ENCODE results near the gene CCDC50.

CCDC50 gene

DNA sequence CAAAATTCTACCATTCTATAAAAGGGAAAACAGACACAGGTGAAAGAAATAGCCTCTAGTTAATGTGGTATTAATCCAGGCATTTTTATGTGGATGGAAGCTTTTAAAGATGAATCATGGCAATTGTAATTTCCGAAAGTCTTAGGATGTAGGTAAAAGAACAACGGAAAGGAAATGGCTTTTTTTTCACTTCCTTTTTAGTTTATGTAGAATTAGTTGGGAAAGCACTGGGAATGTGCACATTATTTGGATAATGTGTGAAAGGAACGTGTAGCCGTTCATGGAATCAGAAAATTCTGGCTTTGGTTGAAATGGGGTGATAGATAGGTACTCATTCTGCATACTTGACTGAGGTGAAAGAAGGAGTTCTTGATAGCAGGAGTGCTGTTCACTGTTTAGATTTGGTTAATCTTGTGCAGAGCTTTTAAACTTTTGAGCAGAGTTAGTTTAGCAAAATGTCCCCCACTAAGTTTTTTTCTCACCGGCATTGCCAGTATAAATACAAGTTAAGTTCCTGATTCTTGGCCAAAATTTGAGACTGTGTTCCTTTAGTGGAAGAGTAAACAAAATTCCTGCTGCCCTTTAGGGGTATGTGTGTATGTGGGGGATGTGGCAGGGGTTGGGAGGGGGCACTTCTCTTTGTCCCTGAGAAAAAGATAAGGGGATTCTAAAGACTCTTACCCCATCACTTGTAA lies 21.3 kb downstream of the CCDC50 start:
- no peak for DNase-seq

DNA sequence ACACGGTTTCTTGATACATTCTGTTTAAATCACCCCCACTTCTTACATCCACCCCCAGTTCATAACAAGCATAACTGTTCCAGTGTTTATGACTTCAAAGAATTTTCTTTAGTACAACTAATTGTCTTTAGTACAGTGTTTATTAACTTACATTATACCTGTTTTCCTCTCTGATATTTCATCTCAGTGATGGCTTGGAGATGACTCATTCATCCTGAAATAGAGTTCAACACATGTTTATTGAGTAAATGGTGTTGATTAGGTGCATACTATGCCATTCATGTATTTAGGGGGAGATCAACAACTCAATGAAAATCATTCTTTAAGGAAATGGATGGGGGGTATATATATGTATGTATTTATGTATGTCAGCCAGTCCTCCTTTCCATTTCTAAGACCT lies 22.8 kb downstream of the CCDC50 start:
- DNase-seq, result no peak

DNA sequence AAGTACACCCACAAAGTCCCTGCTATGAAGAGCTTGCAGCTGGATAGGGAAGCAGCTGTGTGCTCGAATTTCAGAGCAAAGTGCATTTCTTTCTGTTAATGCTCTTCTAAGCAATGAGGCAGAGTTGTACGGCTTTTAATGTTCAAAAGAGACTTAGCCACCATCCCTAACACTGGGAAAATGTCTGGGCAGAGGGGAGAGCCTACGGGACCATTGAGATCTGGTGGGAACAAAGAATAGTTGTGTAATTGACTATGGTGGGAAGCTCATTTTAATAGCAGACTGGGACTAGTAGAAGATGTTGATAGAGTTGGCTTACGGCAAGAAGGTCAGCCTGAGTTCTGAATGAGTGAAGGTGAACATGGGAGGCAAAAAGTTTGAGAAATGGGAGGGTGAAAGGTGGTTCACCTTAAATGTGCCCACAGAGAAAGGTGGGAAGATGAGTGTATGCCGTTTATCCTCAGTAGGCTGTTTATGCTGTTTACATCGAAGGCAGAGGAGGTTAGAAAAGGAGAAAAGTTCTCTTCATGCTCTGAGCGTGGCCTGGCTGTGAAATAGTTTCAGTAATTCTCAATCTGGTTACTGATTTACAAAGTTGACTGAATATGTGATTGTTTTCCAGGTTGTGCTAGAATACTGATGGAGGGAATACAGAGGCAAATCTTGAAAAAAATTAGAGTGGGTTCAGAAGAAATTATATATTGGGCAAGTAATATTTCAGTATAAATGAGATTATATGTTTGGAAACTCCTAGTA lies 24.0 kb downstream of the CCDC50 start:
- no peak for DNase-seq

DNA sequence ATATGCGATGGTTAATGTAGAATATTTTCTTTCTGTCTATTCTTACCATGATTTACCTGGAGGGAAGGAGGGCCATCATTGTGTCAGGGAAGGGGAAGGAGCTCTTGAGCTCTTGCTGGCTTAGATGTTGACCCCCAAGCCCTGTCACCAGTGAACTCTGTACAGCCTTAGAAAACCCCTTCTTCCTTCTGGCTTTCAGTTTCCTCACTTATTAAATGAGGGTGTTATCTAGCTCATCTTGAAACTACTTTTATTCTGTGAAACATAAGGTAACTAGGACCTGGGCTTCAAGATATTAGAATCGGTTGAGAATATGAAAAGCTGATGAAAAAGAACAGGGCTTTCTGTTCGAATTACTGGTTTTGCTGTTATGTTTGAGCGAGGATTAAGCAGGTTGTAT lies 26.2 kb downstream of the CCDC50 start:
- no peak for DNase-seq

DNA sequence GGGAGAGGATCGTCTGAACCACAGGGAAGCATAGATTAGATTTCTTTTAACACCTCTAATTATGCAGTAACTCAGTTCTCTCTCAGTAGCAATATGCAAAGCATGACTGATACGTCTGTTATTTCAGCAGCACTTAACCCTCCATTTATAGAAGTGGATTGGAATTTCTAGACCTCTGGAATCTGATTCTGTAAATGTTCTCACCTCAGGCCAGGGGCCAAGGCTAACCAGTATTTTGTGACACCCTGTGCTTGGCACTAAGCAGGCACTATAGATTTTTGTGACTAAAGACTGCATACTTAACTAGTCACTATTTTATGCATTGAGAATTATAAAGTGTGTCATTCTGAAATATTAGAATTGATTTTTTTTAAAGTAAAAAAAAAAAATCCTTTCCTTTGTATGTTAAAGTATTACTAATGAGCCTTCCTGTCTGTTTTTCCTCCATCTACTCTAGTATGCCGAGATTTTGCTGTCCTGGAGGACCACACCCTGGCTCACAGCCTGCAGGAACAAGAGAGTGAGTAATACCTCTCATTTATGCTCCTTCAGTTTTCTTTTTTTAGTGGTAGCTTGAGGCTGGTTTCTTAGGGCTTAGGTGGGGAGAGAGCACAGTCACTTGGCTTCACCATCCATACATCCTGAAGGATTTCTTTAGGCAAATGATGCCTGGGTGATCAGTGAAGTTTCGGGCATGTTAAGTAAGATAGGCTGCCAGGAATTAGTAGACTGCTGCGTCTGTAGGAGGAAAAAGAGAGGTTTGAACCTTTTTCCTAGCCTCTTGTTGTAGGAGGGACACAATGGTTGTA lies 27.6 kb downstream of the CCDC50 start:
- no peak for DNase-seq

DNA sequence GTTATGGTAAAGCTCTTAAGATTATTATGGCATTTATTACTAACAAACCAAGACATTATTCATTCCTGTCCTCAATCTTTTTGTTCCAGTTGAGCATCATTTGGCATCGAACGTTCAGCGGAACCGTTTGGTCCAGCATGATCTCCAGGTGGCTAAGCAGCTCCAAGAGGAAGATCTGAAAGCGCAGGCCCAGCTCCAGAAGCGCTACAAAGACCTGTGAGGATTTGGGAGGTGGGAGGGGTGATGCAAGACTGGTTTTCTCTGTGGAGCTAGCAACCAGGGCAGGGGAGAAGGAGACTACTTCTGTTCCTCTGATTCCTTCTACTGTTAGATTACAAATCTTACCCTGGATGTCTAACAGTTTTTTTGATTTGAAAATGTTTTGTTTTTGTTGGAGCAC lies 28.7 kb downstream of the CCDC50 start:
- no peak for DNase-seq

DNA sequence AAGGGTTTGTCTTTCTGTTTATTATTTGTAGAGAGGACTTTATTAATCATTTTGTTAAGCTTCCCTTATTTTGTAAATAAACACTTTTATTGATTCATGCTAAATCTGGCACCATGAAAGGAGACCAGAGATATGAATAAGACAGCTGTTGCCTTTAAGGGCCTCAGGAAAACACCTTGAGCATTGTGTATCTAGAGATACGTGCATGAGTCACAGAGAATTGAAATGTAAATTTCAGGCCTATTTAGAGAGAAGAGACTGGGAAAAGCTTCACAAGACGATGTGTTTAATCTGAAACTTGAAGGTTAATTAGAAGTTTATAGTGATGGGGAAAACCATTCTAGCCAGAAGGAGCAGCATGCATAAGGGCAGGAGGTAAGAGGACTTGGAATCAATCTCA lies 29.7 kb downstream of the CCDC50 start:
- no peak for DNase-seq

DNA sequence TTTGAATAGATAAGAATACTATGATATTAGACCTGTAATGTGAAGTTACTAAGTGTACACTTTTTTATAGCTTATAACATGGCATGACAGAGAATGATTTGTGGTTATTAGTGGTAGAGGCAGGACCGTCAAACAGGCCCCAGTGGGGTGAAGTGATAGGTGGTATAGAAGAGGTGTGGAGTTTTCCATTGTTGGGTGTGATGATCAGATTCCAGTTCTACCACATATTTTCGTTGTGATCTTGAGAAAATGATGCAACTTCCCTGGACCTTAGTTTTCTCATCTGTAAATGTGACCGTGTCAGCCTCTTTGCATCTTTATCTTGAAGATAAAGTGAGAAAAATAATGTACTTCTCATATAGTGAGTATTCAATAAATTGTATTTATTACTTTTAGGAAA lies 31.4 kb downstream of the CCDC50 start:
- DNase-seq, result no peak

DNA sequence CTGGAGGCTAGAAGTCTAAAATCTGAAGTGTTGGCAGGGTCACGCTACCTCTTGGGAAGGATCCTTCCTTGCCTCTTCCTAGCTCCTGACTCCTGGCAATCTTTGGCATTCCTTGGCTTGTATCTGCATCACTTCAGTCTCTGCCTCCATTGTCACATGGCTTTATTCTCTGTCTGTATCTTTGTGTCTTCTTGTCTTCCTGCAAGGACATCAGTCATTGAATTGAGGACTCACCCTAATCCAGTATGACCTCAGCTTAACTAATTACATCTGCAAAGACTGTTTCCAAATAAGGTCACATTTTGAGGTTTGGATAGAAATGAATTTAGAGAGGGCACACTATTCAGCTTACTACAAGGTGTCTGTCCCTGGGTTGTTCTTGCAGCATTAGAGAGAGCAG lies 32.3 kb downstream of the CCDC50 start:
- no peak for DNase-seq

DNA sequence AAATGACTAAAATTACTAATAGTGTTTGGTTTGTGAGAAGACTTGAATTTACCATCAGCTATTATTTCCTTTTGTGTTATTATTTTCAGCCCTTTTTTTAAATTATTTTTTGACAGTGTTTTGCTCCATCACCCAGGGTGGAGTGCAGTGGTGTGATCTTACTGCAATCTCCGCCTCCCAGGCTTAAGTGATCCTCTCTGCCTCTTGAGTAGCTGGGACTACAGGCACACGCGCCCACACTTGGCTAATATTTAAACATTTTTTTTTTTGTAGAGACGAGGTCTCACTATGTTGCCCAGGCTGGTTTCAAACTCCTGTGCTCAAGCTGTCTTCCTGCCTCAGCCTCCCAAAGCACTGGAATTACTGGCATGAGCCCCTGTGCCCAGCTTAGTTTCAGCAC lies 32.8 kb downstream of the CCDC50 start:
- no peak for DNase-seq

DNA sequence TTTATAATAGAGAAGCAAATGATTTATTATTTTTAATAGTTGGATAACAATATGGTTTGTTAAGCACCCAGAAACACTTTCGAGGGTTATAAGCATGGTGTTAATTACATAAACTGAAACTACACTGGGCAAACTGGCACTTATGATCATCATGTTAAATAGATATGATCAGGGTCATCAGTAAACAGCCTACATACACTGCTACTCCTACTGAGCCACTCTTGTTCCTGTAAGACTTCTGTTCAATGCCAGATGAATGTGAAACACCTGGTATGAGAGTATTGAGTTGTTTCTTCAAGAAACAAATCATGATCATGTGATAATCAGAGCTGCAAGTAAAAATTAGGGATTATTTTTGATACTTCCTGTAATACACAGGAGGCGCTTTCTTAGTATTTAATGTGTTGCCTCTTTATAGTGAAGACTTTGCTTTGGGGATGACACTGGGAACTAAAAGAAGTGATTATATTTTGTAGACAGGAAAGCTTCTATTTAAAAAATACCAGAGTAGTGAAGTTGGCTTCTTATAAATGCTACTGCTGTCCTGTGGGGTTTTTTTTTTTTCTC lies 33.4 kb downstream of the CCDC50 start:
- no peak for DNase-seq

DNA sequence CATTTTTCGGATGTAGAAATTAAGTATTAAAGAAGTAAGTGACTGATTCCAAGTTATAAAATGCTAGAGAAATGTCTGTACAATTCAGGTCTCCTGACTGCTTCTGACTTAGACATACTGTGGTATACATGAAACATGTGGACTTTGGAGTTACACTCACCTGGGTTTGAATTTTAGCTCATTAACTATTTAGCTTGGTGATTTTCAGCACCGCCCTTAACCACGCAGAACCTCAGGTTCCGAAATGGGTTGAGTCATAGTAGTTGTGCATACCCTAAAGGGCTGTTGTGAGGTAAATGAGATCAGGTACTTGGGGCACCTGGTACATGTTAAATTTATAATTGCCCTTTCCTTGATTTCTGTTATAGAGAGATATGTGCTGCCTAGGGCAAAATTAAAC lies 34.0 kb downstream of the CCDC50 start:
- no peak for DNase-seq

DNA sequence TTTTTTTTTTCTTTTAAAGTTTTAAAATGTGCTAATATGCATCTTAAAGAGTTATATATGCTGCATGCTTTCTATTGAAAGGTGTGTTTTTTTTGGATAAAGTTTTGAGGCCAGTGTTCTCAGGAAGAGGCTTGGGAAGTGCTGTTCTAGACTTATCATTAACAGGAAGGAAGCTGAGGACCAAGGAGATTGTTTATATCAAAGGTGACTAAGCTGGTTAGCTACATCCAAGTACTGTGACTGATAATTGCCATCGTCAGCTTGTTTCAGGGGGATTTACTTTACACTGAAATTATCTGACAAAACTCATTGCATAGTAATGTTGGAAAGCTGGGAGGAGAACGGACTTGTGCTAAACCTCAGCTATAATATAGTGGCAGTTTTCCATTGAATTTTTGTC lies 37.5 kb downstream of the CCDC50 start:
- no peak for DNase-seq

DNA sequence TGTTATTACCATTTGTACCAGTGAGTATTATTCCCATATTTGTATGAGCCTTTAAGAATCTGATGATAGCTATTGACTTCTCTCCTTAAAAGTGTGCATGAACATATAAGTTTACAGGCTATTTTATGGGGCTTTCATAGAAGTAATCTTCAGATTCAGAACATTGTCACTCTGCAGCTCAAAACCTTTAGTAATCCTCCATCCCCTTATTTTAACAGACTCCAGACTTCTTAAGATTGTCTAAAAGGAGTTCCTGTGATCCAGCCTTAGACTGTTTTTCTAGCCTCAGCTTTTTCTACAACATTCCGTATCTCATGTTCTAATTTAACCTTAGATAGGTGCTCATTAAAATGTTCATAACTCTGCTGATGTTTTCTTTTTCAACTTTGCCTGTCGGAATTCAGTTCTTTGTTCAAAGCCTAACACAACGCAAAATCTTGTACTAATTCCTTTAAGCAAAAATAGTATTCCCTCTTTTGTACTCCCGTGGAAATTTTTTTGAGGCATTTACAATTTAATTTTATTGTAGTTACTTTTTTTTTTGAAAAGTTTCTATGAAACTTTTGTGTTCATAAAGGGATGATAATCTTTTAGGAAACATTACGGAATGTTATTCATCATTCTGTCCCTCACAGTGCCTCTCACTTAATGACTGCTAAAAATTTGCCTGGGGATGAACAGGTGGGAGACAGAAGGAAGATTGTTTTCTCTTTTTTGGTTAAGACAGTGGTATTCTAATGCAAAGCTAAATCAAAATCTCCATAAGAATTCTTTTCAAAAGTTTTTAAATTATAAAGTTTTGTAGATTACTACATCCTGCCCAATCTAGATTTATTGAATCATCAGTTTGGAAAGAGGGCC lies 39.8 kb downstream of the CCDC50 start:
- DNase-seq, result no peak

DNA sequence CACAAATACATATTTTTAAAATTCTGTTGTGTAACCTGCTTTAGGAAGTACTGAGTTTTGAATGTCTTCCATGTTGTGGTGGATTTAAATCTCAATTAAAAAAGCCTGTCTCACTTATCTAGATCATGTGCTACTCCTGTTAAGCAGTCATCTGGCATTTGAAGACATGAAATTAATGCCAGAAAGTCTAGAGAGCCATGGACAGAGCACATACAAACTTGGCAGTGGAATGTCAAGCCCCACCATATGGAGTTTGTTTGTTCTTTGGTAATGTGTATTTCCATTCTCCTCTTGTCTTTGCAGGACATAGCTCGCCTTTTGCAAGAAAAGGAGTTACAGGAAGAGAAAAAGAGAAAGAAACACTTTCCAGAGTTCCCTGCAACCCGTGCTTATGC lies 40.4 kb downstream of the CCDC50 start:
- DNase-seq, result no peak

DNA sequence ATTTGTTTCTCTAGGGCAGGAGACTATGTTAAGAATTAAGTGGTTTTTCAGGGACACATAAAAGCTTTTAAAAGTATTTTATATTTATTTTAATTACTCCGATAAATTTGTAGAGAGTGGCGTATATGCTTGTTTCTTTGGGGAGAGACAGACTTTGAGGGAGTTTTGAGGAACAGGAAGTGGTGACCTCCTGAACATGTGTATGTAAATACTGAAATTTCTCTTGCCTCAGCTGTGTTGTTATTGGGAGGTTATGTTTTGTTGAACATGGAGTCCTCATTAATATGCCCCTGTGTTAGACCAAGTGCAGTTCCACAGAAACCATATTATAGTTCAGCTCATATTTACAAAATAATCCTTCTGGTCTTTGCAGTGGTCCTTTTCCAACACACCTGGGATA lies 42.9 kb downstream of the CCDC50 start:
- DNase-seq, result no peak

DNA sequence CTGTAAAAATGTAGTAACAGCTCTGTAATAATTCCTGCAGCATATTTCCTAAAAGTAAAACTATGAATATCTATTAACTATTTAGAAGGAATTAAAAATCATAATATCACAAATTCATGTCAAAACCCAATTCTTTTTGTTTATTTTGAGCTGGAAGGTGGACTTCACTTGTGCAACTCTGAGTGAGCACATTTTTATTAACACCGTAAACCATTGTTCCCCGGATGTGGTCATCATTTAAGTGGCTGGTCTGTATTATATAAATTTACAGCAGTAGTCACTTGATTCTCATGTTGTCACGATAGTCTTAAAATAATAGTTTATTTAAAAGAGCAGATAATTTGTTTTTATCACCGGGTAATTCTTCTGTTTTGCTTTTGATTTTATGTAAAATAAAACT lies 44.1 kb downstream of the CCDC50 start:
- DNase-seq, result no peak

DNA sequence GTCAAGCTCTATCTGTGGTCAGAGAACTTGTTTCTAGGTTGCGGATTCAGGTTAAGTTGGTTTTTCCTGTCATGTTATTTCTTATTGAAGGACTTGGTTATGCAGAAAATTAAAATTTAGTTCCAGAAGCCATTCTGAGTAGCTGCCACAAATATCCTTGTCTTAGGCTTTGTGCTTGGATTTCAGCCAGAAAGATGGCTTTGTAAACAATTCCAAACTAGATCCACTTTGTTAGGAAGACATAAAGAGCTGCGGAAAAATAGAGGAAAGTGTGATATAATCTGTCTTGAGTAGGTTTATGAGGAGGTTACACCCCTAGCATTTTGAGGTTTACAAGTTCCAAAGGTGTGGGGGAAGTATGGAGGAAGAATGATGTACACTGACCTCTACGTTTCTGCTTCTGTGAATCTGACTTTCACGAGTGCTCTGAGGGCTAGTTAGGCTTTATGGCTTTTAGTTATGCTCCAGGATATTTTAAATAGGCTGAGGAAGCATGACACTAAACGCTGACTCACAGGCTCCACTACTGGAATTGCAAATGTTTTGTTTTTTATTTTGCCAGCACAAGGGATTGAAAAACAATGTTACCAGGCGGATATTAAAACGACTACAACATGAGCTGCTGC lies 47.4 kb downstream of the CCDC50 start:
- no peak for DNase-seq

DNA sequence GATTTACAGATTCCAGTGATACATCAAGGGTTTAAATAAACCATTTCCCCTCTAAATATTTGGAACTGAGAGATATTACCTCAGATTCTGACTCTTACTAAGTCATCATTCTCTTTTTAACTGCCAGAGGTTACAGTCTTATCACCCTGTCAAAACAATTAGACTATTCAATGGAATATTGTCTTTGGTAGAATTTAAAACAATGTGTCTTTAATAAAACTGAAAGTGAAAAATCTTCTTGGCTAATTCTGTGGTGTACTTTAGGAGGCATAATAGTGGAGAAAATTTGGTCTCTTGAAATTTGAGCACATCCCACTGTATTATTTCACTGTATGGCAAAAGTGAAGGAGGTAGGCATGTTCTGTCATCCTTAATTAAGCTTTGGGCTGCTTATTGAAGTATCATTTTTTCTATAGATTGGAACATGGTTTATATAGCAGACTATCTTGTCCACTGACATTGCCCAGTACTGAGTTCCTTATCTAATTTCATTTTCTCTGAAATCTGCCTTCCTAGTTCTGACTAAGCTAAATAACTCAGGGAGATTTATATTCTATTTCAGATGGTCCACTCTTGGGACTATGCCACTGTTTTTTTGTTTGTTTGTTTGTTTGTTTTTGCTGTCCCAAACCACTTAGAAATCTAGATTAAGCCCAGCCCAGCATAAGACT lies 49.1 kb downstream of the CCDC50 start:
- DNase-seq, result no peak

DNA sequence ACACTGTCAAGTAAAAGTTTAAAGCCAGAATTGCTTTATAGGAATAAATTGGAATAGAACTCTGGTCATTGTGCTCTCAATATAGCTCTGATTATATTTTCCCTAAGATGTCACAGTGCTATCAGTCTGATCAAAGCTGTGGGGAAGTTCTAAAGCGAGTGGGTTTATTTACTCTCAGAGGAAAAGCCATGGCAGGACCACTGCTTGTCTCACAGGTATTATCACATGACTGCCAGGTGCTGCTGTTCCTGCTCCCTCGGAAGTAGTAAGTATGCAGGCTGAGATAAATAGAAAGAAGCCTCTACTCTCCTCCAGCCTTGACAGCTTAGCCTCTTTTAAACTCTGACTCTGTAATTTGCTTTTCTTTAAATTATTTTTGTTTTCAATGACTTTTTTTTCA lies 50.3 kb downstream of the CCDC50 start:
- DNase-seq, result no peak

DNA sequence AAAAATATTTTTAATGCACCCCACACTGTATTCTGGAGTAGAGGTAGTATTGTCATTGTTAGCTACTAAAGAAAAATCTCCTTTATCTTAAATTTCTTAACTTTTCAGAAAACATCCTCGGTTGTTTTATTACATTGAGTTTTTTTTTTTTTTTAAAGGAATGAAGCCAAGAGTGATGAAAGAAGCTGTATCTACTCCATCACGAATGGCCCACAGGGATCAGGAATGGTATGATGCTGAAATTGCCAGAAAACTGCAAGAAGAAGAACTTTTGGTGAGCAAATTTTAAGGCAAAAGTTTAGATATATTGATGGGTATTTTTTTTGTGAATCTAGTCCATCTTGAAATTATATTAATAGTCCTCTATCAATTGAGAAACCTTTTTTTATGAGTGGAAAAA lies 50.8 kb downstream of the CCDC50 start:
- no peak for DNase-seq

DNA sequence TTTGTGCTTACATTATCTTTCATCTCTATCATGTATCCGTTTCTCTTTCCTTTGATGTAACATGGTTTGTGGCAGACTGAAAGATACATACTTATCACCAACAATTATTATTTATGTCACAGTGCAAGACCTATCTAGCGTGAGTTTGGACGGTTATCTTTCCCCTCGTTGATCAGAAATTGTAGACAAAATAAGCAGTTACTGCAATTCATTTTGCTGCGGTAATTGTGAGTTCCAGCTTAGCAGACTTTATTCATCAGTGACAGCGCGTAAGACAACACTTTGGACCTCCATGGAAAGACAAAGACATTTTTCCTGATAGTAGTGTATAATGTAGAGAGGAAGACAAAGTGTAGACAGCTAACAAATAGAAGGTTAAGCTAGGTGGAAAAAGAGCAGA lies 52.1 kb downstream of the CCDC50 start:
- DNase-seq, result no peak

All from stimulated activated CD4-positive, alpha-beta T cell treated with anti-CD3 and anti-CD28 coated beads, Interleukin-2, amount 100 ng/mL, for 48 hours (primary cell).